ENCODE measurements around the gene SLC35F2. TPM values are rescaled to one million over a fixed set of nuclear protein-coding genes. Genes with fewer than 3 reads are reported as not detected.
A peak's percentile ranks its signal among the peaks of the same experiment; 100 is the strongest.

SLC35F2 gene
- total and polyA plus RNA-seq, 2 of the 13 experiments (the other 11 are each of a cell fraction or from before 2014, with no cell fraction given): 5.8 to 20.3 TPM

GRCh38 chr11:107858217-107859070 is at the start of gene SLC35F2 (continued):
- TF ChIP-seq, protein P1, sequence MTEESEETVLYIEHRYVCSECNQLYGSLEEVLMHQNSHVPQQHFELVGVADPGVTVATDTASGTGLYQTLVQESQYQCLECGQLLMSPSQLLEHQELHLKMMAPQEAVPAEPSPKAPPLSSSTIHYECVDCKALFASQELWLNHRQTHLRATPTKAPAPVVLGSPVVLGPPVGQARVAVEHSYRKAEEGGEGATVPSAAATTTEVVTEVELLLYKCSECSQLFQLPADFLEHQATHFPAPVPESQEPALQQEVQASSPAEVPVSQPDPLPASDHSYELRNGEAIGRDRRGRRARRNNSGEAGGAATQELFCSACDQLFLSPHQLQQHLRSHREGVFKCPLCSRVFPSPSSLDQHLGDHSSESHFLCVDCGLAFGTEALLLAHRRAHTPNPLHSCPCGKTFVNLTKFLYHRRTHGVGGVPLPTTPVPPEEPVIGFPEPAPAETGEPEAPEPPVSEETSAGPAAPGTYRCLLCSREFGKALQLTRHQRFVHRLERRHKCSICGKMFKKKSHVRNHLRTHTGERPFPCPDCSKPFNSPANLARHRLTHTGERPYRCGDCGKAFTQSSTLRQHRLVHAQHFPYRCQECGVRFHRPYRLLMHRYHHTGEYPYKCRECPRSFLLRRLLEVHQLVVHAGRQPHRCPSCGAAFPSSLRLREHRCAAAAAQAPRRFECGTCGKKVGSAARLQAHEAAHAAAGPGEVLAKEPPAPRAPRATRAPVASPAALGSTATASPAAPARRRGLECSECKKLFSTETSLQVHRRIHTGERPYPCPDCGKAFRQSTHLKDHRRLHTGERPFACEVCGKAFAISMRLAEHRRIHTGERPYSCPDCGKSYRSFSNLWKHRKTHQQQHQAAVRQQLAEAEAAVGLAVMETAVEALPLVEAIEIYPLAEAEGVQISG (CRISPR knock-in tag; IDR thresholded peaks at IDR 0.05): peak; percentile 69
- 0 out of 2 replicates have a peak, but pooled peaks have one; percentile 18 for TF ChIP-seq ZFP37 (CRISPR knock-in tag; IDR thresholded peaks at IDR 0.05; ENCODE audit: borderline replicate concordance)
- TF ChIP-seq, protein P2, sequence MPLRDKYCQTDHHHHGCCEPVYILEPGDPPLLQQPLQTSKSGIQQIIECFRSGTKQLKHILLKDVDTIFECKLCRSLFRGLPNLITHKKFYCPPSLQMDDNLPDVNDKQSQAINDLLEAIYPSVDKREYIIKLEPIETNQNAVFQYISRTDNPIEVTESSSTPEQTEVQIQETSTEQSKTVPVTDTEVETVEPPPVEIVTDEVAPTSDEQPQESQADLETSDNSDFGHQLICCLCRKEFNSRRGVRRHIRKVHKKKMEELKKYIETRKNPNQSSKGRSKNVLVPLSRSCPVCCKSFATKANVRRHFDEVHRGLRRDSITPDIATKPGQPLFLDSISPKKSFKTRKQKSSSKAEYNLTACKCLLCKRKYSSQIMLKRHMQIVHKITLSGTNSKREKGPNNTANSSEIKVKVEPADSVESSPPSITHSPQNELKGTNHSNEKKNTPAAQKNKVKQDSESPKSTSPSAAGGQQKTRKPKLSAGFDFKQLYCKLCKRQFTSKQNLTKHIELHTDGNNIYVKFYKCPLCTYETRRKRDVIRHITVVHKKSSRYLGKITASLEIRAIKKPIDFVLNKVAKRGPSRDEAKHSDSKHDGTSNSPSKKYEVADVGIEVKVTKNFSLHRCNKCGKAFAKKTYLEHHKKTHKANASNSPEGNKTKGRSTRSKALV (CRISPR knock-in tag; IDR thresholded peaks at IDR 0.05): peak; percentile 96
- 0 out of 2 replicates have a peak, but pooled peaks have one; percentile 53 for TF ChIP-seq RNF2 (conservative IDR thresholded peaks at IDR 0.05; ENCODE audit: low read depth)
- TF ChIP-seq, protein P3, sequence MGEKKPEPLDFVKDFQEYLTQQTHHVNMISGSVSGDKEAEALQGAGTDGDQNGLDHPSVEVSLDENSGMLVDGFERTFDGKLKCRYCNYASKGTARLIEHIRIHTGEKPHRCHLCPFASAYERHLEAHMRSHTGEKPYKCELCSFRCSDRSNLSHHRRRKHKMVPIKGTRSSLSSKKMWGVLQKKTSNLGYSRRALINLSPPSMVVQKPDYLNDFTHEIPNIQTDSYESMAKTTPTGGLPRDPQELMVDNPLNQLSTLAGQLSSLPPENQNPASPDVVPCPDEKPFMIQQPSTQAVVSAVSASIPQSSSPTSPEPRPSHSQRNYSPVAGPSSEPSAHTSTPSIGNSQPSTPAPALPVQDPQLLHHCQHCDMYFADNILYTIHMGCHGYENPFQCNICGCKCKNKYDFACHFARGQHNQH (CRISPR knock-in tag; IDR thresholded peaks at IDR 0.05): peak; percentile 42; the same call in 1 of the 2 replicates
- no peak for TF ChIP-seq ZNF775 (CRISPR knock-in tag; IDR thresholded peaks at IDR 0.05; ENCODE audit: borderline replicate concordance)
- TF ChIP-seq ZNF414 (CRISPR knock-in tag; IDR thresholded peaks at IDR 0.05): no peak
- peak; percentile 37 for TF ChIP-seq YY1 (IDR thresholded peaks at IDR 0.05; ENCODE audit: insufficient read depth, insufficient replicate concordance, low read depth, low read length)
- TF ChIP-seq ATF7-NPFF (CRISPR knock-in tag; IDR thresholded peaks at IDR 0.05; ENCODE audit: low read depth): peak; percentile 84
- 0 out of 2 replicates have a peak, but pooled peaks have one; percentile 54 for TF ChIP-seq DNMT1 (CRISPR knock-in tag; IDR thresholded peaks at IDR 0.05)

All from HepG2 (cell line).